Measurements from ENCODE around the gene CDKL1.
"Not testable (repeated sequence)": the region's sequence is repeated elsewhere in the genome, so short reads cannot be mapped to it uniquely, and the experiment has no call there.

The CDKL1 gene

GRCh38 chr14:50383618-50384225 lies 13.0 kb downstream of the CDKL1 start:
- no peak for DNase-seq

GRCh38 chr14:50381823-50382287 lies 14.8 kb downstream of the CDKL1 start:
- DNase-seq = no peak

- DNase-seq = no peak
These were observed 15.7 kb downstream of the CDKL1 start for GRCh38 chr14:50381008-50381407.

GRCh38 chr14:50380455-50380854 lies 16.2 kb downstream of the CDKL1 start:
- DNase-seq = no peak

- no peak for DNase-seq
These were observed 17.1 kb downstream of the CDKL1 start for GRCh38 chr14:50379563-50379962.

- no peak for DNase-seq
These were observed 19.1 kb downstream of the CDKL1 start for GRCh38 chr14:50377550-50378085.

GRCh38 chr14:50375760-50376159 lies 20.9 kb downstream of the CDKL1 start:
- DNase-seq = no peak

GRCh38 chr14:50373959-50374358 lies 22.7 kb downstream of the CDKL1 start:
- DNase-seq = no peak

GRCh38 chr14:50371546-50371945 lies 25.1 kb downstream of the CDKL1 start:
- DNase-seq = no peak

GRCh38 chr14:50366589-50366988 lies 30.1 kb downstream of the CDKL1 start:
- no peak for DNase-seq

- no peak for DNase-seq
These were observed 30.6 kb downstream of the CDKL1 start for GRCh38 chr14:50366115-50366514.

- DNase-seq = not testable (repeated sequence)
These were observed 31.1 kb downstream of the CDKL1 start for GRCh38 chr14:50365572-50365971.

GRCh38 chr14:50364792-50365191 lies 31.9 kb downstream of the CDKL1 start:
- no peak for DNase-seq

GRCh38 chr14:50363714-50364111 lies 33.0 kb downstream of the CDKL1 start:
- peak; percentile 69 to 77 for DNase-seq

- DNase-seq = peak in 1 of 2 donors; percentile 26
These were observed 33.6 kb downstream of the CDKL1 start for GRCh38 chr14:50362764-50363713.

GRCh38 chr14:50361473-50362403 lies 34.9 kb downstream of the CDKL1 start:
- not testable (repeated sequence) for DNase-seq

- DNase-seq = no peak
These were observed 35.8 kb downstream of the CDKL1 start for GRCh38 chr14:50360851-50361250.

- no peak for DNase-seq
These were observed 36.6 kb downstream of the CDKL1 start for GRCh38 chr14:50360093-50360492.

- no peak for DNase-seq
These were observed 37.0 kb downstream of the CDKL1 start for GRCh38 chr14:50359631-50360030.

GRCh38 chr14:50357753-50358395 lies 38.8 kb downstream of the CDKL1 start:
- DNase-seq = no peak

GRCh38 chr14:50357124-50357523 lies 39.6 kb downstream of the CDKL1 start:
- DNase-seq = no peak

- not testable (repeated sequence) for DNase-seq
These were observed 40.4 kb downstream of the CDKL1 start for GRCh38 chr14:50356283-50356682.
